Measurements from ENCODE around the gene CTDNEP1. TPM values are rescaled to one million over a fixed set of nuclear protein-coding genes. Genes with fewer than 3 reads are reported as not detected.

Gene CTDNEP1
- total RNA-seq, 2 experiments from 2014 or later = 79.3 to 80.7 TPM

GRCh38 chr17:7196651-7197401 is 54.7 kb downstream of the CTDNEP1 start:
- ATAC-seq (ENCODE audit: poor library complexity) (no peak), DNase-seq (no peak)
- H3K4me3 ChIP-seq (ENCODE audit: low read length) = no peak overlapping the region
- H3K27me3 ChIP-seq (ENCODE audit: control insufficient read depth in 1 of 2, insufficient read depth in 2 of 2, low read length in 2 of 2) = no peaks in the 10 kb centered on the region
- Mint-ChIP-seq H3K36me3 (ENCODE audit: low read depth) (peaks cover 7% of the 10 kb centered on the region), H3K4me3 (no peak overlapping the region), H3K27ac (no peak overlapping the region), H3K27me3 (no peaks in the 10 kb centered on the region), H3K4me1 (ENCODE audit: low read depth) (no peaks in the 10 kb centered on the region), H3K9me3 (no peaks in the 10 kb centered on the region)
- no peaks in the 10 kb centered on the region for H3K36me3 ChIP-seq (ENCODE audit: insufficient read depth, low read length)
- ChIA-PET CTCF (no interaction called here), POLR2A (no interaction called here)
- no peak overlapping the region for H3K27ac ChIP-seq (ENCODE audit: low read depth in 1 of 2, low read length in 2 of 2)
- H3K9me3 ChIP-seq (ENCODE audit: control insufficient read depth in 1 of 2, insufficient read depth in 1 of 2, low read length in 2 of 2) = no peaks in the 10 kb centered on the region
- intact Hi-C loops (cut with DNase I, micrococcal nuclease) = no loop called here
- no peaks in the 10 kb centered on the region for H3K4me1 ChIP-seq (ENCODE audit: insufficient read depth, low read length)
- TF ChIP-seq, protein P1, sequence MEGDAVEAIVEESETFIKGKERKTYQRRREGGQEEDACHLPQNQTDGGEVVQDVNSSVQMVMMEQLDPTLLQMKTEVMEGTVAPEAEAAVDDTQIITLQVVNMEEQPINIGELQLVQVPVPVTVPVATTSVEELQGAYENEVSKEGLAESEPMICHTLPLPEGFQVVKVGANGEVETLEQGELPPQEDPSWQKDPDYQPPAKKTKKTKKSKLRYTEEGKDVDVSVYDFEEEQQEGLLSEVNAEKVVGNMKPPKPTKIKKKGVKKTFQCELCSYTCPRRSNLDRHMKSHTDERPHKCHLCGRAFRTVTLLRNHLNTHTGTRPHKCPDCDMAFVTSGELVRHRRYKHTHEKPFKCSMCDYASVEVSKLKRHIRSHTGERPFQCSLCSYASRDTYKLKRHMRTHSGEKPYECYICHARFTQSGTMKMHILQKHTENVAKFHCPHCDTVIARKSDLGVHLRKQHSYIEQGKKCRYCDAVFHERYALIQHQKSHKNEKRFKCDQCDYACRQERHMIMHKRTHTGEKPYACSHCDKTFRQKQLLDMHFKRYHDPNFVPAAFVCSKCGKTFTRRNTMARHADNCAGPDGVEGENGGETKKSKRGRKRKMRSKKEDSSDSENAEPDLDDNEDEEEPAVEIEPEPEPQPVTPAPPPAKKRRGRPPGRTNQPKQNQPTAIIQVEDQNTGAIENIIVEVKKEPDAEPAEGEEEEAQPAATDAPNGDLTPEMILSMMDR (IDR thresholded peaks at IDR 0.05) = no peak

DNA sequence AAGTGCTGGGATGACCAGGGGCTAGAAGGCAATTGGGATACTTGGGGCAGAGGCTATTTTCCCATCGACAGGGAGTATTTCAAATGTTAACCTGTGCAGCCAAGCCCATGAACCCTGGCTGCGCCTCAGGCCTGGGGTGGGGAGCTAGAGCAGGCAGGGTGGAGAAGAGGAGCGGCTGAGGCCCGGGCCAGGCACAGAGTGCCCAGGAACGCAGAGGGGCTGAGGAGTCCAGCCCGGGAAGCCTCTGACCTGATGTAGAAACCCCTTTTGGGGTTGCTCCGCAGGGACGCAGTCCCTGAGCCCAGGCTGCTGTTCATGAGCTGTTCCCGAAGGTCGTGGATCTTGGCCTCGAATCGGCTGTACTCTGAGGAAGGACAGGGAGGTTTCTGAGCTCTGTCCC is 55.6 kb downstream of the CTDNEP1 start:
- no peaks in the 10 kb centered on the region for H3K9me3 Mint-ChIP-seq
- H3K4me3 ChIP-seq (ENCODE audit: low read length) = no peak overlapping the region
- ChIA-PET CTCF (no interaction called here), POLR2A (no interaction called here)
- TF ChIP-seq, protein P1 (IDR thresholded peaks at IDR 0.05) = no peak
- no peak overlapping the region for H3K4me3 Mint-ChIP-seq
- H3K9me3 ChIP-seq (ENCODE audit: control insufficient read depth in 1 of 2, insufficient read depth in 1 of 2, low read length in 2 of 2) = no peaks in the 10 kb centered on the region
- ATAC-seq (ENCODE audit: poor library complexity) (no peak), DNase-seq (no peak)
- peaks cover 3% of the 10 kb centered on the region for H3K4me1 ChIP-seq (ENCODE audit: insufficient read depth, low read length)
- no peak overlapping the region for H3K27ac ChIP-seq (ENCODE audit: low read depth in 1 of 2, low read length in 2 of 2)
- H3K27me3 Mint-ChIP-seq = no peaks in the 10 kb centered on the region
- no peaks in the 10 kb centered on the region for H3K27me3 ChIP-seq (ENCODE audit: control insufficient read depth in 1 of 2, insufficient read depth in 2 of 2, low read length in 2 of 2)
- H3K27ac Mint-ChIP-seq = no peak overlapping the region
- peaks cover 7% of the 10 kb centered on the region for H3K36me3 Mint-ChIP-seq (ENCODE audit: low read depth)
- intact Hi-C loops (cut with DNase I, micrococcal nuclease) = no loop called here
- no peaks in the 10 kb centered on the region for H3K36me3 ChIP-seq (ENCODE audit: insufficient read depth, low read length)
- H3K4me1 Mint-ChIP-seq (ENCODE audit: low read depth) = no peaks in the 10 kb centered on the region

Small RNA genes within 50 kb of the gene (microRNA-seq; reads per million reads assigned to microRNA genes)
- 631 reads per million, percentile 82 among the genes with 10 or more reads in this experiment for gene MIR324 (ENCODE audit: borderline microRNAs expressed, borderline replicate concordance)

Other genes starting within 250 kb of the CTDNEP1 start
- gene RNASEK, start 239.1 kb downstream of the CTDNEP1 start, total RNA-seq = 10 to 100 TPM; 96.8 to 98.9 TPM
- not detected for gene BCL6B, start 228.7 kb downstream of the CTDNEP1 start, total RNA-seq
- 1 to 10 TPM; 2.3 to 2.4 TPM for gene SLC16A13, start 215.7 kb downstream of the CTDNEP1 start, total RNA-seq
- 1 to 10 TPM; 1.1 to 1.4 TPM for gene SLC16A11, start 207.6 kb downstream of the CTDNEP1 start, total RNA-seq
- under 1 TPM; 0.59 to 0.96 TPM for gene CLEC10A, start 171.5 kb downstream of the CTDNEP1 start, total RNA-seq
- under 1 TPM; 0.20 to 0.36 TPM for gene ASGR2, start 136.9 kb downstream of the CTDNEP1 start, total RNA-seq
- under 1 TPM; 0.64 to 0.85 TPM for gene ASGR1, start 72.4 kb downstream of the CTDNEP1 start, total RNA-seq
- 10 to 100 TPM; 10.2 to 11.0 TPM for gene DLG4, start 31.9 kb downstream of the CTDNEP1 start, total RNA-seq
- 100 to 1,000 TPM; 237 to 257 TPM for gene ACADVL, start 31.8 kb downstream of the CTDNEP1 start, total RNA-seq
- gene DVL2, start 17.2 kb downstream of the CTDNEP1 start, total RNA-seq = 10 to 100 TPM; 40.9 to 41.3 TPM
- gene PHF23, start 12.3 kb downstream of the CTDNEP1 start, total RNA-seq = 1 to 10 TPM; 4.5 to 5.1 TPM
- gene GABARAP, start 9.3 kb downstream of the CTDNEP1 start, total RNA-seq = 100 to 1,000 TPM; 182 to 195 TPM
- gene ELP5, start 481 bp upstream of the CTDNEP1 start, total RNA-seq = 10 to 100 TPM; 20.1 to 21.3 TPM
- gene CLDN7, start 10.7 kb upstream of the CTDNEP1 start, total RNA-seq = 1 to 10 TPM; 1.1 to 1.2 TPM
- not detected for gene SLC2A4, start 30.0 kb upstream of the CTDNEP1 start, total RNA-seq
- gene YBX2, start 42.9 kb upstream of the CTDNEP1 start, total RNA-seq = under 1 TPM in 1 of 2 experiments, not detected in 1; 0.56 TPM
- 100 to 1,000 TPM; 471 to 480 TPM for gene EIF5A, start 55.9 kb upstream of the CTDNEP1 start, total RNA-seq
- gene GPS2, start 63.6 kb upstream of the CTDNEP1 start, total RNA-seq = 100 to 1,000 TPM; 122 to 140 TPM
- 10 to 100 TPM; 29.0 to 30.8 TPM for gene NEURL4, start 77.6 kb upstream of the CTDNEP1 start, total RNA-seq
- 100 to 1,000 TPM; 565 to 575 TPM for gene ACAP1, start 84.8 kb upstream of the CTDNEP1 start, total RNA-seq
- 1 to 10 TPM; 1.3 to 1.6 TPM for gene KCTD11, start 100.4 kb upstream of the CTDNEP1 start, total RNA-seq
- not detected for gene TMEM95, start 103.4 kb upstream of the CTDNEP1 start, total RNA-seq
- gene TNK1, start 129.4 kb upstream of the CTDNEP1 start, total RNA-seq = 10 to 100 TPM; 11.0 to 12.4 TPM
- gene PLSCR3, start 142.8 kb upstream of the CTDNEP1 start, total RNA-seq = 10 to 100 TPM; 66.3 to 70.3 TPM
- gene TMEM256, start 152.4 kb upstream of the CTDNEP1 start, total RNA-seq = 10 to 100 TPM; 29.0 to 29.4 TPM
- gene NLGN2, start 156.1 kb upstream of the CTDNEP1 start, total RNA-seq = 1 to 10 TPM; 7.6 to 8.4 TPM
- not detected for gene SPEM1, start 168.6 kb upstream of the CTDNEP1 start, total RNA-seq
- not detected for gene SPEM2, start 173.9 kb upstream of the CTDNEP1 start, total RNA-seq
- not detected for gene SPEM3, start 177.1 kb upstream of the CTDNEP1 start, total RNA-seq
- gene TMEM102, start 183.7 kb upstream of the CTDNEP1 start, total RNA-seq = 1 to 10 TPM; 6.8 to 7.1 TPM
- 1 to 10 TPM; 1.5 to 1.7 TPM for gene FGF11, start 187.8 kb upstream of the CTDNEP1 start, total RNA-seq
- gene CHRNB1, start 193.3 kb upstream of the CTDNEP1 start, total RNA-seq = 1 to 10 TPM; 1.6 to 2.2 TPM
- 10 to 100 TPM; 55.1 to 55.6 TPM for gene ZBTB4, start 227.9 kb upstream of the CTDNEP1 start, total RNA-seq
- under 1 TPM in 1 of 2 experiments, not detected in 1; 0.17 TPM for gene SLC35G6, start 229.7 kb upstream of the CTDNEP1 start, total RNA-seq
- gene POLR2A, start 232.6 kb upstream of the CTDNEP1 start, total RNA-seq = 100 to 1,000 TPM; 491 to 501 TPM

Data from CD4-positive, alpha-beta T cell (primary cell).